Activated T-cell treated with anti-CD3 and anti-CD28 coated beads for 4 hours (primary cell): Measurements from ENCODE around the gene ZFP3.
"Not testable (repeated sequence)": the region's sequence is repeated elsewhere in the genome, so short reads cannot be mapped to it uniquely, and the experiment has no call there.

Experiments
- DNase-seq: peaks from one replicate; pipeline ENCODE4 v3.0.0-alpha.2; 2020

Gene ZFP3

DNA sequence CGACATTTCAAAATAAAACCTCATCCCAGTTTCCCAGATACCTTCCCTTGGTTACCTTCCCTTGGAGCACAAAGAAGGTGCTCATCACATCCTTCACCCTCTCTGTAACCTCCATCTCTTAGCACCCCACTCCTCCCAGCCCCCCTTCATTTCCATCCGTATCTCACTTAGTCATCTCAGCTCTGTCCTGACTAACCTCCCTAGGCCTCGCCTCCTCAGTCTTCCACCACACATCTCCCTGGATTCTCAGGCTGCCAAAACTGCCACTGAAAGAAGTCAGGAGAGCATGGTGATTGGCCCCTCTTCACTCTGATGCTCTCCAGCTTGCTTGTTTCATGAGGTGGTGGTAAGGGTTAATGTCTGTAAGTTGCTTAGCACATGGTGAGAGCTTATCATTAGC is 2.3 kb downstream of the ZFP3 start:
- no peak for DNase-seq

DNA sequence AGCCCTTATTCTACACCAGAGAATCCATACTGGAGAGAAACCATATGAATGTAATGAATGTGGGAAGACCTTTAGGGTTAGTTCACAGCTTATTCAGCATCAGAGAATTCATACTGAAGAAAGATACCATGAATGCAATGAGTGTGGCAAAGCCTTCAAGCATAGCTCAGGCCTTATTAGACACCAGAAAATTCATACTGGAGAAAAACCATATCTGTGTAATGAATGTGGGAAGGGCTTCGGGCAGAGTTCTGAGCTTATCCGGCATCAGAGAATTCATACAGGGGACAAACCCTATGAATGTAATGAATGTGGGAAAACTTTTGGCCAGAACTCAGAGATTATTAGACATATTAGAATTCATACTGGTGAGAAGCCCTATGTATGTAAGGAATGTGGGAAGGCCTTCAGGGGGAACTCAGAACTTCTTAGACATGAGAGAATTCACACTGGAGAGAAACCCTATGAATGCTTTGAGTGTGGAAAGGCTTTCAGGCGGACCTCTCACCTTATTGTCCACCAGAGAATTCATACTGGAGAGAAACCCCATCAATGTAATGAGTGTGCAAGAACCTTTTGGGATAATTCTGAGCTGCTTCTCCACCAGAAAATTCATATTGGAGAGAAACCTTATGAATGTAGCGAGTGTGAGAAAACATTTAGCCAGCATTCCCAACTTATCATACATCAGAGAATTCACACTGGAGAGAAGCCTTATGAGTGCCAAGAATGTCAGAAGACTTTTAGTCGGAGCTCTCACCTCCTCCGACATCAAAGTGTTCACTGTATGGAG is 14.1 kb downstream of the ZFP3 start:
- no peak for DNase-seq

- DNase-seq, result no peak
Measured at GRCh38 chr17:5096731-5097100, 18.4 kb downstream of the ZFP3 start.

DNA sequence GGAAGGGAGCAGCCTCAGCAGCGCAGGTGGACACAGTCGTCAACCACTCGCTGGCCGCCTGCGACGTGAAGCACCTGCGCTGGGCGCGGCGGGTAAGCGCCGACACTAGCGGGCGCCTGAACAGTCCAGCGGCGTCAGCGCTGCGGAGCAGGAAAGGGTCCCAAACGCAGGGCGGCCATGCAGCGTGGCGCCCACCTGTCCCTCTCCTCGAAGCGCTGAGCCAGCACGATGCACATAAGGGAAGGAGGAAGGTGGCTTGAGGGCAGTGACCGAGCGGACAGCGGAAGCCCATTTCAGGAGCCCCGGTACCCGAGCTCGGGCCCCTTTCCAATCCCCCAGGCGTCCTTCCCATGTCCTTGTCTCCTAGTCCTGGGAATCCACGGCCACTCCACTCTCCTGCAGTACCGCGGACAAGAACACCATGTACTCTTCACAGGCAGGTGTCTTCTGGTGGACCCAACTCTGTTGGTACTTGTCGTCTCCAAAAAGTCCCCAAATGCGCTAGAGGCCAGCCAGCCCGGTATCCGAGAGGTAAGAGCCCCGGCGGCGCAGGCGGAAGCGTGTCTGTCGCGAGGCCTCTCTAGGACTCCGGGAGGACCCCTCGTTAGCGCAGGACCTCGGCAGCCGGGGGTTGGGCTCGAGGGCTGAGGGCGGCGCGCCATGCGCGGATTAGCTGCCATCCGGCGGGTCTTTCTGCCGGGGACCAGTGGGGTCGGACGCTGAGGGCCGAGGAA is 19.0 kb downstream of the ZFP3 start:
- no peak for DNase-seq

DNA sequence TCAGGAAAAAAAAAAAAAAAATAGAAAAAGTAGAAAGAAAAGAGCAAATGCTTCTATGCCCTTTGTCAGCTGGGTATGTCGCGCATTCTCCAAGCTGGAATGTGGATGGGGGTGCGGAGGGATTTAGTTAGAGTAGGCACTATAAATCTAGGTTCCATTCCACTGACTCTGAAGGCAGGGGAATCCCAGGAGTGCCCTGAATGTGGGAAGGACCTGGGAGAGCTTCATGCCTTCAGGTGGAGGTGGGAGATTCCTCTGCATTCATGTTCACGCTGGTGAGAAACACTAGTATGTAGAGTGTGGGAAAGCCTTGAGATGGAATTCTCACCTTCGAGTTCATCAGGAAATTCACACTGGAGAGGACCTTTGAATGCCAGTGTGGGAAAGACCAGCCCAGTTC is 21.0 kb downstream of the ZFP3 start:
- DNase-seq, result no peak

DNA sequence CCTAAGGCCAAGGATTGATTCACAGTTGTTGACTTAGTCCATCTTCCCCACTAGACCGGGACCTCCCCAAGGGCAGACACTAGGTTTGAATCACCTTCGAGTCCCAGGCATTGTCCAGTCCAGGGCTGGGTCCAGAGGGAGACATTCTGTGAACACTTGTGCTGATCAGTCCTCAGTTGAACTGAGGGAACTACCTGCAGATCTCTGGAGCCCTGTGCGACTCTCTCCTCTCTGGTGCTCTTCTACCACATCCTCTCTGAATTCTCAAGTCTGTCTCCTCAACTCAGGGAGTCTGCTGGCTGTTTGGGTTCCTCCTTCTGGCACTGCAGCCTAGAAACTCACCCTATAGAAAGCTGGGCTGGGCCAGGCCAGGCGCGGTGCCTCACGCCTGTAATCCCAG is 22.6 kb downstream of the ZFP3 start:
- no peak for DNase-seq

GRCh38 chr17:5110816-5111215 is 32.5 kb downstream of the ZFP3 start:
- no peak for DNase-seq

- DNase-seq, result peak; percentile 79
Measured at GRCh38 chr17:5111402-5112204, 33.3 kb downstream of the ZFP3 start, which contains the start of gene ZNF232. ZNF232 (minus strand) TSS chr17:5111878; CDS start chr17:5111822, 56 bp downstream.

GRCh38 chr17:5115673-5116651 is 37.7 kb downstream of the ZFP3 start, which contains the start of gene USP6:
USP6 (plus strand) TSS chr17:5116032; CDS start chr17:5130368, 14,336 bp downstream.
- DNase-seq, result no peak

- DNase-seq, result no peak
Measured at GRCh38 chr17:5118219-5118618, 40.0 kb downstream of the ZFP3 start.

DNA sequence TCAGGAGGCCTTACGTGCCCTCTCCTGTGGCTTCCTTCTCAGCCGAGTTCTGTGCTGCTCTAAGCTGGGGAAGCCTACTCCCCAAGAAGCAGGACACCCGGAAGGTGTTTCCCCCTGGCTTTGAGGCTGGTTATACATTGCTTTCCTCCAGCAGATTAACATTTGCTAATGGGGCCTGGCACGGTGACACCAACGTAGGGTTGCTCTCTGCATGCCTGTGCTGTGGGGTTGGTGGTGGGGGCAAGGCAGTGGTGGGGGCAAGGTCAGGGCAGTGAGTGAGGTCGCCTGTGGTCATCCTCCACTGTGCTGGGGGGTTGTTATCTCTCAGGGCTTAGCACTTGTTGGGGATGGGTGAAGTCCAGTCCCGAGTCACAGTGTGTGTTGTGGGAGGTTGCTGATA is 41.8 kb downstream of the ZFP3 start:
- DNase-seq, result no peak

GRCh38 chr17:5120436-5121185 is 42.3 kb downstream of the ZFP3 start:
- not testable (repeated sequence) for DNase-seq

- no peak for DNase-seq
Measured at GRCh38 chr17:5121186-5121841, 43.0 kb downstream of the ZFP3 start.

DNA sequence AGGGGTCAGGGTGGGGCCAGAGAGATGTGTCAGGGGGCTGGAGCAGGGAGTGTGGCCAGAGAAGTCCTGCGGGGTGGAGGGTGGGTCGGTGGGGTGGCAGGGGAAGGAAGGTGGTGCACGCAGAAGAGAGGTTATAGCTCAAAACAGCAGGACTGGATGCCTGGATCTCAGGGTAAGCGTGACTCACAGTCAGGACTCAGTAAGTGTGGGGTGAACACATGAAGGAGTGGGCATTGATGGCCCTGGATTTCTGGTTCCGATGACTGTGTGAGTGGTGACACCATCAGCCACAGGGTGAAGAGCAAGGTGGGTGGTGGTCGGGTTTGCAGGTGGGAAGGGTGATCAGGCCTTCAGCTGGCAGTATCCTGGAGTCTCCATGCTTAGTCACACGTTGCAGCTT is 43.8 kb downstream of the ZFP3 start:
- not testable (repeated sequence) for DNase-seq

DNA sequence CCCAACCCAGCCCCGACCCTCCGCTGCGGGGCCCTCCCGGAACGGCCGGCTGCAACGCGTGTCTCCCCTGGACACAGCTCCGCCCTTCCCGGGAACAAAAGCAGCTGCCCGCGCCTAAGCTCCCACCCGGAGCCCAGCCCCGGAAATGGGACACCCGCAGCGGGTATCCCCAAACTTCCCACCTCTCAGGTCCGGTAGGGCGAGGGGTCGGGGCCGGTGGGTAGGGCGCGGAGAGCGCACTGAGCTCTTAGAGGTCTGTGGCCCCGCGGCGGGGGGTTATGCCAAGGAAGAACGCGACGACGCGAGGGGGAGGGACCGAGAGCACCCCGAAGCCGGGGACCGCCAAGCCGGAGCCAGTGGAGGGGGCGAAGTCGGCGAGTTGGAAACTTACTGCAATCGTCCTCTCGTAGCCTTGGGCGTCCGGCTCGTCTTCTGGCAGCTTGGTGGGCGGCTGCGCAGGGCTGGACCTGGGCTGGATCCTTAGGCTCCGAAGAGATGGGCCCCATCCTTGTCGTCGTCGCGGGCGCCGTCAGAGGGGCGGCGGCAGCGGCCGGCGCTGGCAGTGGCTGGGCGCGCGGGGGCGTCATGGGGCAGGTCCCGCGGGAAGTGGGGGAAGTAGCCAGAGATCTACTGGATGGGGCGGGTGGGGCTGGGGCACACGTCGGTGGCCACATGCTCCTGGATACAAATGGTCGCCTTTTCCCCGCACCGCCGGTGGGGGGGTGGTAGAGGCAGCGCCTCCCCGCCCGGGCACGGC is 44.5 kb downstream of the ZFP3 start:
- no peak for DNase-seq

- DNase-seq, result no peak
Measured at GRCh38 chr17:5123343-5124124, 45.3 kb downstream of the ZFP3 start.

- DNase-seq, result not testable (repeated sequence)
Measured at GRCh38 chr17:5124125-5124760, 46.0 kb downstream of the ZFP3 start.

DNA sequence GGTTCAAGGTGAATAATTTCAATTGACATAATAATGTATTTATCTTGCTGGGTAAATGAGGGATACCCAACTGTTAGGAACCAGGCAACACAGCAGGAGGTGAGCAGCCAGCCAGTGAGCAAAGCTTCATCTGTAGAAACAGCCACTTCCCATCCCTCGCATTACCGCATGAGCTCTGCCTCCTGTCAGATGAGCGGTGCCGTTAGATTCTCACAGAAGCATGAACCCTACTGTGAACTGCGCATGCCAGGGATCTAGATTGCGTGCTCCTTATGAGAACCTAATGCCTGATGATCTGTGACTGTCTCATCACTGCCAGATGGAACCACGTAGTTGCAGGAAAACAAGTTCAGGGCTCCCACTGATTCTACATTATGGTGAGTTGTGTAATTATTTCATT is 46.6 kb downstream of the ZFP3 start:
- DNase-seq, result not testable (repeated sequence)
